PC-9 (cell line): ENCODE results near the gene PPP2R2B. TPM values are rescaled to one million over a fixed set of nuclear protein-coding genes. Genes with fewer than 3 reads are reported as not detected.

Source experiments
- BruUV-seq: library from RNA; stranded (reverse); fragments of 400-500 nt; replicated peaks from 2 replicates; lab custom pipeline; 2021; lab: Mats Ljungman, UMichigan
- CTCF ChIA-PET: fragments of 300-600 bp; sonication (Branson Sonifier 250); formaldehyde crosslinking; loops from one replicate; lab custom pipeline; 2022; ENCODE audit warnings: antibody characterized with exemption; lab: Charles Lee
- POLR2A ChIA-PET: fragments of 300-600 bp; sonication (Branson Sonifier 250); formaldehyde crosslinking; loops from one replicate; lab custom pipeline; 2022; ENCODE audit warnings: antibody characterized with exemption; ENCODE audit not compliant: unreplicated experiment; lab: Charles Lee
- DNase-seq, 2 experiments: peaks; one replicate each; pipeline versions ENCODE4 v3.0.0 to v3.0.0-alpha.2; 2015 to 2022; ENCODE audit warnings: mixed read lengths in 1 of 2
- H2AFZ ChIP-seq: fragments of 200-600 bp; sonication (generic); 2 replicates; pipeline ENCODE4 v1.8.1; 2017; ENCODE audit warnings: antibody characterized with exemption
- H3F3A ChIP-seq: fragments of 200-600 bp; sonication (generic); 2 replicates; pipeline ENCODE4 v1.8.1; 2017; ENCODE audit warnings: antibody characterized with exemption, mild to moderate bottlenecking, low read depth; ENCODE audit not compliant: insufficient read depth
- H3K27ac ChIP-seq: fragments of 200-600 bp; sonication (generic); 2 replicates; pipeline ENCODE4 v1.6.1; 2016; ENCODE audit warnings: mixed run types
- H3K27me3 ChIP-seq: fragments of 200-600 bp; sonication (generic); 2 replicates; pipeline ENCODE4 v1.6.1; 2016; ENCODE audit warnings: low read depth, mixed run types; ENCODE audit not compliant: insufficient read depth
- H3K36me3 ChIP-seq: fragments of 200-600 bp; sonication (generic); 2 replicates; pipeline ENCODE4 v1.6.1; 2016; ENCODE audit warnings: low read depth, mixed run types
- H3K4me1 ChIP-seq: fragments of 200-600 bp; sonication (generic); replicated peaks from 2 replicates; pipeline ENCODE4 v1.6.1; 2016; ENCODE audit warnings: mixed run types; ENCODE audit not compliant: insufficient read depth
- H3K4me2 ChIP-seq: fragments of 200-600 bp; sonication (generic); 2 replicates; pipeline ENCODE4 v1.6.1; 2017; ENCODE audit warnings: mixed run types
- H3K4me3 ChIP-seq: fragments of 200-600 bp; sonication (generic); 2 replicates; pipeline ENCODE4 v1.6.1; 2016; ENCODE audit warnings: mixed run types
- H3K79me2 ChIP-seq: fragments of 200-600 bp; sonication (generic); 2 replicates; pipeline ENCODE4 v1.6.1; 2017; ENCODE audit warnings: low read depth, mixed run types
- H3K9me2 ChIP-seq: fragments of 200-600 bp; sonication (generic); 2 replicates; pipeline ENCODE4 v1.8.1; 2017; ENCODE audit warnings: mild to moderate bottlenecking; ENCODE audit not compliant: insufficient read depth
- H3K9me3 ChIP-seq: fragments of 200-600 bp; sonication (generic); 2 replicates; pipeline ENCODE4 v1.8.1; 2016; ENCODE audit warnings: low read depth; ENCODE audit not compliant: insufficient read depth
- H4K20me1 ChIP-seq: fragments of 200-600 bp; sonication (generic); 2 replicates; pipeline ENCODE4 v1.8.1; 2017; ENCODE audit not compliant: insufficient read depth
- EZH2 ChIP-seq: fragments of 200-600 bp; sonication (generic); IDR thresholded peaks from 2 replicates; pipeline ENCODE4 v1.8.0; 2017; ENCODE audit warnings: antibody characterized with exemption, low read depth
- intact Hi-C: fragments of 100-400 bp; cut with micrococcal nuclease; formaldehyde crosslinking; loops from one replicate; pipeline ENCODE4 v1.10.0; 2022; ENCODE audit not compliant: unreplicated experiment
- total RNA-seq: library from RNA; stranded (reverse); gene quantifications from 2 replicates; pipeline ENCODE4 v1.2.3, GENCODE V29; 2021
- TF ChIP-seq, protein P1 (sequence below): fragments of 200-600 bp; sonication (generic); conservative IDR thresholded peaks from 2 replicates; pipeline ENCODE4 v1.6.1; 2017; ENCODE audit warnings: mixed run types, antibody characterized with exemption, mild to moderate bottlenecking, moderate library complexity

The PPP2R2B gene
- total RNA-seq, 1 experiment from 2014 or later = not detected

DNA sequence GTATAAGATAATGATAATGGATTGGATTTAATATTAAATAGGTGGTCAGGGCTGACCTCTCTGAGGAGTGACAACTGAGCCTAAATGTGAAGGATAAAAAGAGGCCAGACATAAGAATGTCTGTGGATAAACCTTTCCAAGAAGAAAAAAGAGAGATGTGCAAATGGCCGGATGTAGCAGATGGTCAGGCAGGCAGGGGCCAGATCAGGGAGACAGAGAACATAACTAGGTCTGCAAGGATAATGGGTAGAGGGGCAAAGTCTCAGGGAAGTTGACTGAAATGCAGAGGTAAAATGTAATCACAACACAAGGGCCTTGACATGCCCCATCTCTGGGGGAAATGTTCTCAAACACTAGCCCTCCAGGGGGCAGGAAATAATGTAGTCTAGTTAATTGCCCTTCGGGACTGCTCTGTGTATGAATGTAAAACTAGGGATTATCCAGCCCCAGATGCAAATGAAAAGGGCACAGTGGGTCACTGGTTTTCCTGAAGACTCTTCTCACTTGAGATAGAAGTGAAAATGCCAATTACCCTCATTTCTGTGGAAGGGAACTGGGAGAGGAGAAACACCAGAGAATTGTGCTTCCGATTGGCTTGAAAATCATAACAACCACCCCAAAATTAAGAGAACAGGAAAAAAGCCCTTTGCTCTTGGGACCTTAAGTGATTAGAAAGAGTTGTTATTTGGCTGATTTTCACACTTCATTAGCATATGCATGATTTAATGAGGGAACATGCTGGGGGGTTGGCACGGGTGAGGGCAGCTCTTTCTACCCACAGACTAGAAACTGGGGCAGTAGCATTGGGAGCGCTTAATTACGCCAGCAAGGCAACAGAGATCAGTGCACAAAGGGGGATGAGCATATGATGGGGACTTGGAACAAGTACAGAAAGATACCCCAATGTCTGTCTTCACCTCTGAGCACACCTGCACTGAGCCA lies 88.6 kb downstream of the PPP2R2B start:
- H3K4me2 ChIP-seq = no peak overlapping the region
- H3K27me3 ChIP-seq = peaks cover 20% of the 10 kb centered on the region
- no peaks in the 10 kb centered on the region for H3K9me3 ChIP-seq
- H3K4me1 ChIP-seq = no peaks in the 10 kb centered on the region
- H2AFZ ChIP-seq = no peak overlapping the region
- no peak overlapping the region for H3K4me3 ChIP-seq
- H3K9me2 ChIP-seq = no peaks in the 10 kb centered on the region
- TF ChIP-seq, protein P1, sequence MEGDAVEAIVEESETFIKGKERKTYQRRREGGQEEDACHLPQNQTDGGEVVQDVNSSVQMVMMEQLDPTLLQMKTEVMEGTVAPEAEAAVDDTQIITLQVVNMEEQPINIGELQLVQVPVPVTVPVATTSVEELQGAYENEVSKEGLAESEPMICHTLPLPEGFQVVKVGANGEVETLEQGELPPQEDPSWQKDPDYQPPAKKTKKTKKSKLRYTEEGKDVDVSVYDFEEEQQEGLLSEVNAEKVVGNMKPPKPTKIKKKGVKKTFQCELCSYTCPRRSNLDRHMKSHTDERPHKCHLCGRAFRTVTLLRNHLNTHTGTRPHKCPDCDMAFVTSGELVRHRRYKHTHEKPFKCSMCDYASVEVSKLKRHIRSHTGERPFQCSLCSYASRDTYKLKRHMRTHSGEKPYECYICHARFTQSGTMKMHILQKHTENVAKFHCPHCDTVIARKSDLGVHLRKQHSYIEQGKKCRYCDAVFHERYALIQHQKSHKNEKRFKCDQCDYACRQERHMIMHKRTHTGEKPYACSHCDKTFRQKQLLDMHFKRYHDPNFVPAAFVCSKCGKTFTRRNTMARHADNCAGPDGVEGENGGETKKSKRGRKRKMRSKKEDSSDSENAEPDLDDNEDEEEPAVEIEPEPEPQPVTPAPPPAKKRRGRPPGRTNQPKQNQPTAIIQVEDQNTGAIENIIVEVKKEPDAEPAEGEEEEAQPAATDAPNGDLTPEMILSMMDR = no peak
- TF ChIP-seq EZH2 = no peak
- POLR2A ChIA-PET = no interaction called here
- no peaks in the 10 kb centered on the region for H3K79me2 ChIP-seq
- no peaks in the 10 kb centered on the region for H4K20me1 ChIP-seq
- no peaks in the 10 kb centered on the region for H3K36me3 ChIP-seq
- BruUV-seq = no TSS peak
- no peak overlapping the region for H3K27ac ChIP-seq
- CTCF ChIA-PET = no interaction called here
- intact Hi-C loops = no loop called here
- no peaks in the 10 kb centered on the region for H3F3A ChIP-seq
- no peak for DNase-seq

DNA sequence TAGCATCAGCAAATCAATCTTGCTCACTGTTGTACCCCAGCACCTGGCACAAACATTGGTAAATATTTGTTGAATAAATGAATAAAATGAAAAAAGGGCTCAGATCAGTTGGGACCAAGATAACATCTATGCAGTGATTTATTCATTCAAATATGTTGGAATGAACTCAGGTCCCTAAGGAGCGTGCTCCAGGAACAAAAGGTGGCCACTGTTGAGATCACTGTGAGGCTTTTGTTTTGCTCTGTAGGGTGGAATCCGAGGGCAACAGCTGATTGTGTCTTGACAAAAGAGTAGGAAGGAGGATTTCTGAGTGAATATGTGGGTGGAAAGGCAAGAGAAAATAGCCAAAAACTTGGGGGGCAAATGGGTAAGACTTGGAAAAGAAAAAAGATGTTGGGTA lies 89.7 kb downstream of the PPP2R2B start:
- POLR2A ChIA-PET = no interaction called here
- Histone ChIP-seq H3F3A (no peaks in the 10 kb centered on the region), H3K4me2 (no peak overlapping the region), H3K9me2 (no peaks in the 10 kb centered on the region), H3K27me3 (peaks cover 20% of the 10 kb centered on the region), H3K9me3 (no peaks in the 10 kb centered on the region), H3K27ac (no peak overlapping the region), H3K4me1 (no peaks in the 10 kb centered on the region), H3K4me3 (no peak overlapping the region), H3K36me3 (no peaks in the 10 kb centered on the region), H2AFZ (no peak overlapping the region), H3K79me2 (no peaks in the 10 kb centered on the region), H4K20me1 (no peaks in the 10 kb centered on the region)
- no peak for DNase-seq
- CTCF ChIA-PET = no interaction called here
- intact Hi-C loops = no loop called here
- BruUV-seq = no TSS peak
- TF ChIP-seq, protein P1 = no peak
- TF ChIP-seq EZH2 = no peak

DNA sequence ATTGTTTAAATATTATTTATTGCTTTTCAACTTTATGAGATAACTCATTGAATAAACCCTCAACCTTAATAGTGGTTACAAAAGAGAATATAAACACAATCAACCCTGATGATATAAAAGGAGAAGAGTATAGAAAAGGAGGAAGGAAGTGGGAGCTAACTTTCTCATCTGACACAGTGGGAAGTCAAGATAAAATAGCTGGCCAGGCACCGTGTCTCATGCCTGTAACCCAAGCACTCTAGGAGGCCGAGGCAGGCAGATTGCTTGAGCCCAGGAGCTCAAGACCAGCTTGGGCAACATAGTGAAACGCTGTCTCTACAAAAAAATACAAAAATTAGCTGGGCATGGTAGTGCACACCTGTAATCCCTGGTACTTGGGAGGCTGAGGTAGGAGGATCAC lies 93.5 kb downstream of the PPP2R2B start:
- Histone ChIP-seq H3K9me2 (no peaks in the 10 kb centered on the region), H3K4me2 (no peak overlapping the region), H3K4me3 (no peak overlapping the region), H2AFZ (no peak overlapping the region), H3K79me2 (no peaks in the 10 kb centered on the region), H4K20me1 (no peaks in the 10 kb centered on the region), H3K9me3 (no peaks in the 10 kb centered on the region), H3K4me1 (no peaks in the 10 kb centered on the region), H3K27me3 (peaks cover 13% of the 10 kb centered on the region), H3K27ac (no peak overlapping the region), H3K36me3 (no peaks in the 10 kb centered on the region), H3F3A (no peaks in the 10 kb centered on the region)
- intact Hi-C loops = no loop called here
- ChIA-PET POLR2A (no interaction called here), CTCF (no interaction called here)
- TF ChIP-seq, protein P1 = no peak
- no peak for TF ChIP-seq EZH2
- BruUV-seq = no TSS peak
- DNase-seq = no peak
